ENCODE results near the gene SMURF2. TPM values are rescaled to one million over a fixed set of nuclear protein-coding genes. Genes with fewer than 3 reads are reported as not detected.

SMURF2 gene
- total RNA-seq, 4 donors from 2014 or later = 18.4 to 92.0 (median 37.3) TPM

GRCh38 chr17:64506201-64506575 is 155.9 kb downstream of the SMURF2 start, which contains the start of gene DDX5:
Gene DDX5 (minus strand): TSS chr17:64506289. CDS start chr17:64506119, 170 bp downstream.
- H3K4me3 ChIP-seq = peak within 1 kb of the TSS; percentile 96 to 99
- no peaks in the 10 kb centered on the region for H3K36me3 ChIP-seq
- peaks cover 0 to 15% of the 10 kb centered on the region in 2 donors for H3K4me1 ChIP-seq
- DNase-seq = peak; percentile 96 to 97
- intact Hi-C loops (cut with DNase I; ENCODE audit: low total_unique reads) = no loop called here
- peak within 1 kb of the TSS; percentile 100 for H3K27ac ChIP-seq
- TF ChIP-seq CTCF (IDR thresholded peaks at IDR 0.05) = no peak
- peak; percentile 86 to 92 for TF ChIP-seq POLR2A (IDR thresholded peaks at IDR 0.05)
- H3K9me3 ChIP-seq = no peaks in the 10 kb centered on the region
- H3K27me3 ChIP-seq = no peaks in the 10 kb centered on the region

- peak in 1 of 4 experiments; percentile 17 for TF ChIP-seq CTCF (IDR thresholded peaks at IDR 0.05)
- peak; percentile 68 to 82 for TF ChIP-seq POLR2A (IDR thresholded peaks at IDR 0.05)
- DNase-seq = peak; percentile 93
- no peaks in the 10 kb centered on the region for H3K9me3 ChIP-seq
- peak overlapping the region; percentile 100 for H3K27ac ChIP-seq
- intact Hi-C loops (cut with DNase I; ENCODE audit: low total_unique reads) = no loop called here
- no peaks in the 10 kb centered on the region for H3K36me3 ChIP-seq
- no peaks in the 10 kb centered on the region for H3K27me3 ChIP-seq
- peaks cover 0 to 15% of the 10 kb centered on the region in 2 donors for H3K4me1 ChIP-seq
- H3K4me3 ChIP-seq = peak overlapping the region; percentile 96 to 99
These were observed 156.5 kb downstream of the SMURF2 start for GRCh38 chr17:64505340-64506200.

GRCh38 chr17:64504769-64505339 is 157.3 kb downstream of the SMURF2 start:
- Histone ChIP-seq H3K36me3 (no peaks in the 10 kb centered on the region), H3K27me3 (no peaks in the 10 kb centered on the region), H3K9me3 (no peaks in the 10 kb centered on the region), H3K4me1 (peaks cover 0 to 15% of the 10 kb centered on the region in 2 donors), H3K27ac (peak overlapping the region; percentile 100), H3K4me3 (peak overlapping the region; percentile 96 to 99)
- peak; percentile 22 to 34 for DNase-seq
- intact Hi-C loops (cut with DNase I; ENCODE audit: low total_unique reads) = no loop called here
- no peak for TF ChIP-seq POLR2A (IDR thresholded peaks at IDR 0.05)
- TF ChIP-seq CTCF (IDR thresholded peaks at IDR 0.05) = no peak

- no peaks in the 10 kb centered on the region for H3K9me3 ChIP-seq
- peaks cover 0 to 11% of the 10 kb centered on the region in 2 donors for H3K4me1 ChIP-seq
- no peak for TF ChIP-seq POLR2A (IDR thresholded peaks at IDR 0.05)
- TF ChIP-seq CTCF (IDR thresholded peaks at IDR 0.05) = no peak
- peak overlapping the region; percentile 100 for H3K27ac ChIP-seq
- no peaks in the 10 kb centered on the region for H3K36me3 ChIP-seq
- DNase-seq = no peak
- peak overlapping the region; percentile 96 to 99 for H3K4me3 ChIP-seq
- H3K27me3 ChIP-seq = no peaks in the 10 kb centered on the region
- intact Hi-C loops (cut with DNase I; ENCODE audit: low total_unique reads) = no loop called here
These were observed 158.0 kb downstream of the SMURF2 start for GRCh38 chr17:64503821-64504768.

All from uterus (tissue), 4 donors.